Measurements from ENCODE around the gene ERC2. TPM values are rescaled to one million over a fixed set of nuclear protein-coding genes. Genes with fewer than 3 reads are reported as not detected.

ERC2 gene
- total RNA-seq, 1 donor from 2014 or later, result 48.3 TPM

DNA sequence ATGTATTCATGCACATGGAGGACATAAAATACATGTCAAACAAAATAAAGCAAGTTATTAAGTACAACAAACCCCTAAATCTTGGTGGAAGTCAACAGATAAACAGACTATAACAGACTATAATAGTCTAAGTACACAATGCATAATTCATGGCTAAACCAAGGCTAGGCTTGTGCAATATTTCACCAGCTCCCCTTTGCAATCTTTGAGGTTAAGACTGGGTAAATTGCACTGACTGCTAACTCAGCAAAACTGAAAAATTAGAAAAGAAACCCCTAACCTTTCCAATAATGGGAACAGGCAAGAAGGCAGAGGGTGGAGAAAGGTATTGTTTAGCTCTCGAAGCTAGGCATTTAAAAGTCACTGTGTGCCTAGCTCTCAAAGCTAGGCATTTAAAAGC lies 676.3 kb downstream of the ERC2 start:
- Mint-ChIP-seq H3K36me3 (ENCODE audit: unreplicated experiment) (no peaks in the 10 kb centered on the region), H3K9me3 (ENCODE audit: unreplicated experiment) (no peaks in the 10 kb centered on the region), H3K27me3 (ENCODE audit: unreplicated experiment) (no peaks in the 10 kb centered on the region), H3K4me1 (ENCODE audit: low read depth, unreplicated experiment) (no peaks in the 10 kb centered on the region), H3K4me3 (ENCODE audit: unreplicated experiment) (no peak overlapping the region), H3K27ac (ENCODE audit: unreplicated experiment) (no peak overlapping the region)
- DNase-seq, result no peak
- TF ChIP-seq CTCF (IDR thresholded peaks at IDR 0.05; ENCODE audit: partially characterized antibody, unreplicated experiment), result no peak

DNA sequence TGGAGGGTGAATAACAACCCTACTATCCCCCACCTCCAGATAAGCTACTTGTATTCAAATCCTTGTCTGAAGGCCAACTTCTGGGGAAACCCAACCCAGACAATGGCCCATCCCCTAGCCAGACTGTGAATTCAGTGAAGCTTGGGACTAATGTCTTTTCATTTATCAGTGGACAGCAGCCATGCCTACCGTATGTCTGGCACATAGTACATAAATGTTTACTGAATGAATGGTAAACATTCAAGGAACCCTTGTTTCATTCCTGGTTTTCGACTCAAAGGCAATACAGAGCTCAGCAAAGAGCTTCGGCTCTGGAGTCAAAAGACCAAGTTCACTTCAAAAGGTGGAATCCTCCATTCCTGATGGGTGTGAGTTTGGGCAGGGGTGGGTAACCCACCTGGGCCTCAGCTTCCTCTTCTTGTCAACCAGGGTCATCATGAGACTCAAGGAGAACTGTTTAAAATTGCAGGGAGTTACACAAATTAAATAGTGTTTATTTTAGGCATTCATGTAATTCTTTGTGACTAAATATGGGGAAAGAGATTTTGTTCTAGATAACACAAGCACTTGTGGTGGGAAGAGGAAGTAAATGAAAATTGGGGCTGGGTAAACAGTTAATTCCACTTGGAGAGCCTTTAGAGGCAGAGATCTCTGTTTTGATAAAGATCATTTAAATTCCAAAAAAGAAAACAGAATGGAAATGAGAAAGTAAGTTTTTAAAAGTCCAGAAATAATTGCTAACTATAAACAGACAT lies 677.5 kb downstream of the ERC2 start:
- no peak for DNase-seq
- no peaks in the 10 kb centered on the region for H3K9me3 Mint-ChIP-seq (ENCODE audit: unreplicated experiment)
- H3K27me3 Mint-ChIP-seq (ENCODE audit: unreplicated experiment), result no peaks in the 10 kb centered on the region
- H3K4me1 Mint-ChIP-seq (ENCODE audit: low read depth, unreplicated experiment), result no peaks in the 10 kb centered on the region
- no peak overlapping the region for H3K27ac Mint-ChIP-seq (ENCODE audit: unreplicated experiment)
- H3K4me3 Mint-ChIP-seq (ENCODE audit: unreplicated experiment), result no peak overlapping the region
- H3K36me3 Mint-ChIP-seq (ENCODE audit: unreplicated experiment), result no peaks in the 10 kb centered on the region
- TF ChIP-seq CTCF (IDR thresholded peaks at IDR 0.05; ENCODE audit: partially characterized antibody, unreplicated experiment), result no peak

DNA sequence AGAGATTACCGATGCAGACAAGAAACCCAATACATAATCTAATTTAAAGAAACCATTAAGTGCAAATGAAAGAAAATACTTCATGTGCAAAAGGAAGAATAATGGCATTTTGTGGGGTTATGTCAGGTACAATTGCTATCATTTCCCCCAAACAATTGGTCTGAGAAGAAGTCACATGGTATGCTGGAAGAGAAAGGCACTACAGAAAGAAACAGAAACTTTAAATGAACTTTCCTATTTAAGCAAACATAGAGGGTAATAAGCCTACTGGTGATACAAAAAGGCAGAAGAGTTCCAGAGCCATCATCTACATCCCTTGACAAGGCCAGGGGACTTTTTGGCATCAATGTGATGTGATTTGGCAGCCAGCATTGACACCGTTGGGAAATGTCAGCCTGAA lies 678.8 kb downstream of the ERC2 start:
- H3K36me3 Mint-ChIP-seq (ENCODE audit: unreplicated experiment), result no peaks in the 10 kb centered on the region
- no peak overlapping the region for H3K27ac Mint-ChIP-seq (ENCODE audit: unreplicated experiment)
- no peaks in the 10 kb centered on the region for H3K27me3 Mint-ChIP-seq (ENCODE audit: unreplicated experiment)
- H3K4me3 Mint-ChIP-seq (ENCODE audit: unreplicated experiment), result no peak overlapping the region
- TF ChIP-seq CTCF (IDR thresholded peaks at IDR 0.05; ENCODE audit: partially characterized antibody, unreplicated experiment), result no peak
- DNase-seq, result no peak
- no peaks in the 10 kb centered on the region for H3K4me1 Mint-ChIP-seq (ENCODE audit: low read depth, unreplicated experiment)
- peaks cover 1% of the 10 kb centered on the region for H3K9me3 Mint-ChIP-seq (ENCODE audit: unreplicated experiment)

- no peak for TF ChIP-seq CTCF (IDR thresholded peaks at IDR 0.05; ENCODE audit: partially characterized antibody, unreplicated experiment)
- no peaks in the 10 kb centered on the region for H3K4me1 Mint-ChIP-seq (ENCODE audit: low read depth, unreplicated experiment)
- no peak for DNase-seq
- no peaks in the 10 kb centered on the region for H3K36me3 Mint-ChIP-seq (ENCODE audit: unreplicated experiment)
- peaks cover 1% of the 10 kb centered on the region for H3K9me3 Mint-ChIP-seq (ENCODE audit: unreplicated experiment)
- no peaks in the 10 kb centered on the region for H3K27me3 Mint-ChIP-seq (ENCODE audit: unreplicated experiment)
- H3K27ac Mint-ChIP-seq (ENCODE audit: unreplicated experiment), result no peak overlapping the region
- H3K4me3 Mint-ChIP-seq (ENCODE audit: unreplicated experiment), result no peak overlapping the region
Observed at GRCh38 chr3:55782807-55783206, 685.5 kb downstream of the ERC2 start.

DNA sequence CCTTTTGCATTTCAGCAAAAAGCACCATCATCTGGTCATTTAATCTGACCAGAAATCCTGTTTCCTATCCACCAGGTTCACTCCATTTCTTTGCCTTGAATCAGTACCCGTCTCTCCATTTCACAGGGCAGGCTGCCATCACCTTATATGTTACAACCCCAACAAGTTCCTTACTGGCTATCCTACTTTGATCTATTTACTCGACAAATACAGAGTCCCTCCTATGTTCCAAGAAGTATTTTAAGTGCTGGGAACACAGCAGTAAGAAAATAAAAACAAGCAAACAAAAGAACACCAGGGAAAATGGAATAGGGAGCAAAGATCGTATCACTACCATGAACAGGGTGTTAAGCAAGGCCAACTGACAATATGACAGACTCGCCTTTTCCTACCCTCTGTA lies 685.9 kb downstream of the ERC2 start:
- Mint-ChIP-seq H3K4me3 (ENCODE audit: unreplicated experiment) (no peak overlapping the region), H3K9me3 (ENCODE audit: unreplicated experiment) (peaks cover 1% of the 10 kb centered on the region)

More for the DNA sequence above, 685.9 kb downstream of the ERC2 start:
- no peak for TF ChIP-seq CTCF (IDR thresholded peaks at IDR 0.05; ENCODE audit: partially characterized antibody, unreplicated experiment)
- H3K27me3 Mint-ChIP-seq (ENCODE audit: unreplicated experiment), result no peaks in the 10 kb centered on the region
- DNase-seq, result no peak
- H3K36me3 Mint-ChIP-seq (ENCODE audit: unreplicated experiment), result no peaks in the 10 kb centered on the region
- H3K4me1 Mint-ChIP-seq (ENCODE audit: low read depth, unreplicated experiment), result no peaks in the 10 kb centered on the region
- H3K27ac Mint-ChIP-seq (ENCODE audit: unreplicated experiment), result no peak overlapping the region
